IPS-NIHi7 (cell line): ENCODE data around the gene CTH.
"Not testable (repeated sequence)": the region's sequence is repeated elsewhere in the genome, so short reads cannot be mapped to it uniquely, and the experiment has no call there.

Experiments used
- DNase-seq: peaks from one replicate; pipeline ENCODE4 v3.0.0; 2012; ENCODE audit warnings: mixed read lengths; ENCODE audit errors: extremely low spot score

The CTH gene

GRCh38 chr1:70409136-70409535 lies 1.9 kb upstream of the CTH start:
- no peak for DNase-seq

DNA sequence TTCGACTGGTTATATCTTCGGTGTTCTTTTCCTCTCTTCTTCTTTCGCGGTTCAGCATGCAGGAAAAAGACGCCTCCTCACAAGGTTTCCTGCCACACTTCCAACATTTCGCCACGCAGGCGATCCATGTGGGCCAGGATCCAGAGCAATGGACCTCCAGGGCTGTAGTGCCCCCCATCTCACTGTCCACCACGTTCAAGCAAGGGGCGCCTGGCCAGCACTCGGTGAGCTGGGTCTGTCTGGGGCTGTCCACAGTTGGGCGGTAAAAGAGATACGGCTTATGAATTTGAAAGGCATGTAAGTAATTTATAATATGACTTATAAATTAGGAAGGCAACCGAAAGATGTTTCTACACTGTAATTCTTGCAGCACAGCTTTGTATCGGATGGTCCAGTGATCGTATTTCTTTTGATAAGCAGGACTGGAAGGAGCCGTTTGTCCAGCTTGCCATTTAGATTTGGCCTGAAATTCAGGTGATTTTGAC lies 334 bp downstream of the CTH start:
- DNase-seq: no peak

DNA sequence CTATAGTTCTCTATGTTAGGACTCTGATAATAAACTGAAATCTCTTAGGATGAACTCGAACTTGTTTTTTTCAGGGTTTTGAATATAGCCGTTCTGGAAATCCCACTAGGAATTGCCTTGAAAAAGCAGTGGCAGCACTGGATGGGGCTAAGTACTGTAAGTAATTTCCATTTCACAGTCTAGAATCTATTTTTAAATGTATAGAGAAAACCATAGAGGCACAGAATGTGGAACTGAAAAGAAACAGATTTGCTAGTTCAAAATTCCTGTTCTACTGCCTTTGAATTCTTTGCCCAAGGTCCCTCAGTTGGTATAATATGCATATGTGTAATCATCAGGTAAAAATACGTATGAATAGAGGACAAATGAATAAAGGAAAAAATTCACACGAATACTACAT lies 4.8 kb downstream of the CTH start:
- no peak for DNase-seq

GRCh38 chr1:70418973-70419734 lies 8.1 kb downstream of the CTH start:
- not testable (repeated sequence) for DNase-seq

GRCh38 chr1:70420320-70420719 lies 9.3 kb downstream of the CTH start:
- no peak for DNase-seq

DNA sequence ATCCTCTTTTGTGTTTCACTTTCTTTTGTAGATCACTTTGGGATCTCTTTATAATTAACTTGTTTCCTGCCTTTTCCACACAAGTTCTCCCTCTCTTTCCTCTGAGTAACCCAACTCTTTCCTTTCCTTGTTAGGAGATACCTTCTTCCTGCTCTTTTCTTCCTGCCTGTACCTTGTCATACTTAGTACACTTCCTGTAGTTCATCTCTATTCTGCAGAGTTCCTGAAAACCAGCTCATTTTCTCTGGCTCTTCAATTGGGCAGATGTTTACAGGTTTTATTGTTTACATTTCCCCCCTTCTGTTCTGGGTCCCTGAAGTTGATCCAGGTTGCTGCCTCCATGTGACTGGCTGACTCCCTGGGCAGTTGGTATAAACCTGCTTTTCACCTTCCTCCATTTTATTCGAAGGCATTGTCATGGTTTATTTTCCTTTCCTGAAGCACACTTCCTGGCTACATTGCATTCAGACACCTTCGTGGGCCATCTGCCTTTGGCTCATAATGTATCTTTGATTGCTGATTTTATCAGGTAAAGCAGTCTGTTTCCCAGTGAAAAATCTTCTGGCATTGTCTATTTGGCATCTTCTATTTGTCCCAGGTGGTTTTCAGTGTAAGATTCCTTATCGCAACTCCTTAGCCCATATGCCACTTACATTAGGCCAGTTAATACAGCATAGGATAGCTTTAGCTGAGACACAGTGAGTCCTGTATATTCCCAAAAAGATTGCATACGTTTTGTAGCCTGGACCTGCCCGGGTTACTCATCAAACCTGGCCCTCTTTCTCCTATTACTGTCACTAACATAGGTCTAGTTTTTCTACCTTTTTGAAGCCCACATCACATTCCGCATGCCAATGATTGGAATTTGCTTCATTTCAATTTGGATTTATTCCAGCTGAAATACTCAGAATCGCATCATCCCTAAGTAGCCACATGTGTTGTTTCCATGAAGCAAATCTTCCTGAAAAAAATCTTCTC lies 15.4 kb downstream of the CTH start:
- DNase-seq: no peak

DNA sequence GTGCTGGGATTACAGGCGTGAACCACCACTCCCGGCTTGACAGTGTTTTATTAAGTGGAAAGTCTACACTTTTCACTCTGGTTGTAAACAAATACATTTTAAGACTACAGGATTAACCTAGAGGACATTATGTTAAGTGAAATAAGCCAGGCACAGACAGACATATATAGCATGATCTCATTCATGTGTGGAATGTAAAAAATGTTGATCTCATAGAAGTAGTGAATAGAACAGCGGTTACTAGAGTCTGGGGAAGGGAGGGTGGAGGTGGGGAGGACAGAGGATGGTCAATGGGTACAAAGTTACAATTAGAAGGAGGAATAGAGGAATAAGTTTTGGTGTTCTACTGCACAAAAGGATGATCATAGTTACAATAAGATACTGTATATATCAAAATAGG lies 16.9 kb downstream of the CTH start:
- no peak for DNase-seq

DNA sequence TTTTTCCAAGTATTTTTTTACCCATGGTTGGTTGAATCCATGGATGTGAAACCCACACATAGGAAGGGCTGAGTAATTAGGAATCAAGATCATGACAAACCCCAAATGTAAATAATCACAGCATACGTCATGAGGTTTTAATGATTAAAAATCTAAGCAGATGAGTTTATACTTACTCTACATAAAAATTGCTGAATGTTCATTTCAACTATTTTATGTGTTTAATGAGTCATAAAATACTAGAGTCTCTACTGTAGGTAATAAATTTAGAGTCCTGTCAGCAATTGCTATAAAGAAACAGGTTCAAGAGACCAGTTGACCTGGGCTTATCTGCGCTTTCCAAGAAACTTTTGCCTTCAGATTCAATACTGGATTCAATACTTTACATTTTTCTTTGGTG lies 18.2 kb downstream of the CTH start:
- no peak for DNase-seq

DNA sequence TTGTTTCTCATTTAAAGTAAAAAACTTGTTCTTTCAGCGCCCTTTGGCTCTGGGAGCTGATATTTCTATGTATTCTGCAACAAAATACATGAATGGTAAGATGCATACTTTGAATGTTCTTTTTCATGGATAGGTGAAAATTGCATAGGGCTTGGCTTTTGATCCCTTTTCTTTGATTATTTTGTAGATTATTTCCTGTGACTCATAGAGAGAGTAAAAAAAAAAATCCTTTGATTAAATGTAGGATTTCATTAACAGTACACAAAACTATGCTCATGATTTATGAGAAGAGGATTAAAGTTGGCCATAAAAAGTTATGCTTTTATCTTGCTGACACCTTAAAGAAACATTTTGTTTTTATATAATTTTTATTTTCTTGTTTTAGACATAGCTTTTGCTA lies 18.7 kb downstream of the CTH start:
- DNase-seq: no peak

DNA sequence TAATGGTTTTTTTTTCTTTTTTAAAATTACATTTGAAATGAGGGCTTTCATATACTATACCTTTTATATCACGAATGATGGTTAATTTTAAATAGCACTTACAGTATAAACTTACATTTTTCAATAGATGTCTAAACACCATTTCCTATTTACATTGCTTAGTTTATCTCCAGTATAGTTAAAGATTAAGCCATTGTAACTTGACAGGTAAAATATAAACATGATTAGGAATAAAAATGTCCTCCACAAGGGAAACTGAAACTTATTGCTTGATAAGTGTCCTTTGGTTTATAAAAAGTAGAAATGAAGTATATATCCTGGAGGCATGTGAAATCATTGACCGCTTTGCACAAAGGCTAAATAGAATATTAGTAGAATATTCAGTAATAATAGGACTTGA lies 20.2 kb downstream of the CTH start:
- DNase-seq: no peak

GRCh38 chr1:70431874-70432273 lies 20.8 kb downstream of the CTH start:
- DNase-seq: no peak

- no peak for DNase-seq
These were observed 23.3 kb downstream of the CTH start for GRCh38 chr1:70434253-70434859.

DNA sequence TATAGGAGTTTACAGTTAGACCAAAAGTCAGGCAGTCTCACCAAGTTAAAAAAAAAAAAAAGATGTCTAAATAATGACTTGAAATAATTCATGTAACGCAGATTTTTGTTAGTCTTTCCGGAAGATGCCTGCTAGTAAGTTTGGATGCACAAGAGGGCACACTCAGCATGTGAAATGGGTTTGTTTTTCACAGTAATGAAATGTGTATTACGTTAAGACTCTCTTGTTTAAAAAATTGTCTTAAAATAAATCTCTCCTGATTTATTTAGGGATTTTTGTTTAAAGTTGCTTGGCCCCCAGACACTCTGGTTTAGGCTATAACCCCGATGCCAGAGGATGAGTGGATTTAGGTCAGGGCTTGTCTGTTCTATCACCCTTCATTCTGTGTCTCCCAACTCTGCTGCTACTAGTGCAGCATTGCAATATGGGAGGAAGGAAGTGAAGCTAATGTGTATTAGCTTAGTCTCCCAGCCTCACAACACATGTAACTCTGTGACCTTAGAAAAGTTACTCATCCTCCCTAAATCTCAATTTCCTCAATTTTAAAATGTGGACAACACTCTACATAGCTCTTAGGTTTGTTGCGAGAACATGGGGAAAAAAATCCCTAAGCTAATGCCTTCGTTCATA lies 25.7 kb downstream of the CTH start:
- no peak for DNase-seq

DNA sequence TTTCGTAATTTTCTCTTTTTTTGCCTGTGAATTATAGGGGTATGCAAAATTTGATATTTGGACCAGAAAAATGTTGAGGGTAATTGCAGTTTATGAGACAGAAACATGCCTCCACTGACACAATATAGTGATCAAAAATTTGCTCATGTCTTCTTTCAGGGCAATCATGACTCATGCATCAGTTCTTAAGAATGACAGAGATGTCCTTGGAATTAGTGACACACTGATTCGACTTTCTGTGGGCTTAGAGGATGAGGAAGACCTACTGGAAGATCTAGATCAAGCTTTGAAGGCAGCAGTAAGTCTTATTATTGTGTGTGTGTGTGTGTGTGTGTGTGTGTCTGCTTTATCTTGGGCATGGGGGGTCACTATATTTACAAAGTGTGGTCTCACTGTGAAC lies 27.5 kb downstream of the CTH start:
- DNase-seq: no peak

DNA sequence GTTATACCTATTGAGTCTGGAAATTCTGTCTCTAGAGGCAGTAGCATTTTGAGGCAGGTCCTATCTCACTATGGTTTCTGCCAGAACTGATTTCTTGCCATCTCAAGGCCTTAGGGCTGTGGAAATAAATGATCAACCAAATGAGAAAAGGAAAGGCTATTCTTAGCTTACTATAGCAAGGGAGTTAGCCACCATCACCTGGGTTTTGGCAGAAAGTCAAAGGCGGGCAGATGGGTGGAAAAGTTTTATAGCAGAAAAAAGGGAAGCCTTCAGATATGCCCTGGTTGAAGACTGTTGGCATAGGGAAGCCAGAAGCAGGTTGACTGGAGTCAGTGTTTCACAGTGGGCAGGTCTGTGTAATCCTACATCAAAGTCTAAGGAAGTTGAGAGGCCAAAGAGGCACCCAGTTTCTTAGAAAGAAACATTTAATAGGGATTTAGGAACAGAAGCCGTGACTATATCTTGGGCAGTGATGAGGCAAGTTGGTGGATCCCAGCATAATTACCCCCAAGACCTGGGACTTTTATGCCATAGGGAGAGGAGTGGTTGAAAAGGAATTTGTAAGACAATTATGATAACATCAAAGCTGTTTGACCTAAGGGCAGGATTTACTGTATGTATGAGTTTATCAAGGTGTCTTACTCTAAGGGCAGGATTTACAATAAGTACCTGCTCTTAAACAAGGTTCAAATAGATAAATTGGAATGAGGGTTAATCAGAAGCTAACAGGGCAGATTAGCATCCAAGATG lies 29.7 kb downstream of the CTH start:
- DNase-seq: no peak

- DNase-seq: no peak
These were observed 30.4 kb downstream of the CTH start for GRCh38 chr1:70441392-70442035.

DNA sequence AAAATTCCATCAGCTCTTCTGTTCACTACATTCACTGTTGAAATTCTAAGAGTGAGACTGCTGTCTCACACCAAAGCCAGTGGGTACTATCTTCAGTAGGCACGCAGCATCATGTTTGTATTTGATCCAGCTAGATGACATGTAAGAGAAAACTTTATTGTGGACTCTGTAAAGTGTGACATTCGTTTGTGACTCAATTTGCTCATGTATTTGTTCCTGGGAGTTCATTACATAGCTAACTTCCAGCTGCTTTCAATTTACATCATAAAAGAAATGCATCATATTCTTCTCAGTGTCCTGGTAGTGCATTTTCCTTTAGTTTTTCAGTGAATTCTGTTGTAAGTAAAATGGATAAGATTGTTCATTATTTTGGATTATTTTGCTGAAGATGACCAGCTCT lies 31.4 kb downstream of the CTH start:
- no peak for DNase-seq

DNA sequence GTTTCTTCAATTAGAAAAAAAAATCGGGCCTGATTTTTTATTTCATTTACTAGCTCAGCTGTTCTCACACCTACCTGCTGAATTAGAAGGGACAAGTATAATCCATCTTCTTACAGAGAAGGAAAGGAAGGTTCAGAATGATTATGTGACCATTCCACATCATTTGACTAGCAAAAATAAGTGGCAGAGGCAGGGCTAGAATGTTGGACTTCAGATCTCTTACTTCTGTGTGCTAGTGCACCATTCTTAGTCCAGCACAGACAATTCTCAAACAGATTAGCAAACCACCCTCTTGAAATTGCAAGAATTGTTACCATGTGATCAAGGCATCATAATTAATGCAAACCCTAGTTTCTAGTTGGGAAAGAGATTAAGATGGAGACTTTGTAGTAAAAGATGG lies 32.7 kb downstream of the CTH start:
- DNase-seq: no peak

- no peak for DNase-seq
These were observed 38.0 kb downstream of the CTH start for GRCh38 chr1:70449049-70449448.

DNA sequence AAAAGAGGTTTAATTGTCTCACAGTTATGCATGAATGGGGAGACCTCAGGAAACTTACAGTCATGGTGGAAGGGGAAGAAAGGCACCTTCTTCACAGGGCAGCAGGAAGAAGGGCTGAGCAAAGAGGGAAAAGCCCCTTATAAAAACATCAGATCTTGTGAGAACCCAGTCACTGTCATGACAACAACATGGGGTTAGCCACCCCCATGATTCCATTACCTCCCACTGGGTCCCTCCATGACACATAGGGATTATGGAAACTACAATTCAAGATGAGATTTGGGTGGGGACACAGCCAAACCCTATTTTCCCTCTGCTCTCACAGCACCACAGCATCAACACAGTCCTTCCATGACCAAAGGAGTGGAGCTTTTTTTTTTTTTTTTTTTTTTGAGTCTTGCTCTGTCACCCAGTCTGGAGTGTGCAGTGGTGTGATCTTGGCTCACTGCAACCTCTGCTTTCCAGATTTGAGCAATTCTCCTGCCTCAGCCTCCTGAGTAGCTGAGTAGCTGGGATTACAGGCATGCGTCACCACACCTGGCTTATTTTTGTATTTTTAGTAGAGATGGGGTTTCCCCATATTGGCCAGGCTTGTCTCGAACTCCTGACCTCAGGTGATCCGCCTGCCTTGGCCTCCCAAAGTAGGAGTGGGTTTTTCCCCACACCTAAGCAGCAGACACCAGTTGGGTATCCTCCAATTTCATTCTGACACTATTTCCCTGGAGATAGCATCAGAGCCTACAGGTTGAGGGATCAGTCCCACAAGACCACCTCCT lies 41.3 kb downstream of the CTH start:
- not testable (repeated sequence) for DNase-seq
